Pancreas (tissue), 10 donors: Measurements from ENCODE around the gene COL5A3. TPM values are rescaled to one million over a fixed set of nuclear protein-coding genes. Genes with fewer than 3 reads are reported as not detected.
"Not testable (repeated sequence)": the region's sequence is repeated elsewhere in the genome, so short reads cannot be mapped to it uniquely, and the experiment has no call there.

Experiments
- ATAC-seq, 4 donors: fragments of 200-7000 bp; cut with Tn5 transposase; one replicate each; pipeline versions ENCODE4 v1.8.0 to v1.9.1; 2020; ENCODE audit warnings: mild to moderate bottlenecking in 4 of 4, moderate library complexity in 4 of 4
- DNase-seq, 6 donors: peaks; one replicate each; pipeline ENCODE4 v3.0.0-alpha.2; 2020
- FAIRE-seq: peaks from 2 replicates; lab custom pipeline; 2012; peaks lifted over from hg19 to GRCh38; lab: Jason Lieb, UNC
- H3K27ac ChIP-seq, 4 donors: fragments of 200-600 bp; sonication (generic); 1 replicate in 3 of 4; 2 replicates in 1 of 4; pipeline versions ENCODE4 v1.5.0 to v1.8.0; 2020
- H3K27me3 ChIP-seq, 4 donors: fragments of 200-600 bp; one replicate each; pipeline ENCODE4 v1.8.0; 2021
- H3K36me3 ChIP-seq, 3 donors: fragments of 200-600 bp; sonication (generic) in 1 of 3; one replicate each; pipeline versions ENCODE4 v1.5.0 to v1.8.0; 2020 to 2021
- H3K4me1 ChIP-seq, 3 donors: fragments of 200-600 bp; one replicate each; pipeline ENCODE4 v1.8.0; 2021
- H3K4me3 ChIP-seq, 4 donors: fragments of 200-600 bp; sonication (generic) in 2 of 4; one replicate each; pipeline versions ENCODE4 v1.5.0 to v1.8.0; 2020 to 2021
- H3K9me3 ChIP-seq, 4 donors: fragments of 200-600 bp; one replicate each; pipeline ENCODE4 v1.8.0; 2021
- WGBS, 2 donors: extraction: QIAGEN DNeasy Blood & Tissue Kit; methylation state at CpG; one replicate each; pipeline ENCODE4 v1.1.7; 2013; 5-methylcytosine and 5-hydroxymethylcytosine counted together
- intact Hi-C, 3 donors: fragments of 100-400 bp; cut with DNase I; formaldehyde crosslinking; loops; one replicate each; pipeline versions ENCODE4 v1.11.1 to v1.14.2; 2022
- polyA plus RNA-seq, 2 donors: library from polyadenylated mRNA; stranded (reverse); fragments of 200-250 nt; gene quantifications; one replicate each; pipeline ENCODE4 v1.2.3, GENCODE V29; 2013
- total RNA-seq, 6 donors: library from RNA; stranded (reverse); fragmentation: NEBNext Ultra II Directional in 4 of 6; extraction: Animal tissue kit (Norgen Biotek cat#: 25700) in 4 of 6; gene quantifications; one replicate each; pipeline versions ENCODE4 v1.2.1 to v1.2.4, GENCODE V29; 2021 to 2023
- TF ChIP-seq, protein P1 (sequence below), 4 donors: fragments of 200-600 bp; sonication (generic) in 3 of 4; IDR thresholded peaks; one replicate each; pipeline versions ENCODE4 v1.5.0 to v1.8.0; 2021; ENCODE audit warnings: antibody characterized with exemption in 4 of 4
- donor health status: healthy with polysubstance abuse.
- donor health status: DM: no; HTN: no; CAD: no; lungs with moderate emphysema.
- donor health status: DM: no; HTN: no; CAD: no.
- donor health status: control.
- donor health status: control.
- donor health status: Bipolar disorder and iron deficiency.
- donor health status: DM: yes; HTN: yes; CAD: no.
- donor health status: DM: no; HTN: no; CAD: no.
- donor health status: DM: no; HTN: no; CAD: no.
- donor health status: DM: yes; HTN: yes; CAD: no.

COL5A3 gene
- total and polyA plus RNA-seq, 8 donors, result 1.0 to 8.7 (median 2.8) TPM

GRCh38 chr19:10033614-10034013, 23.3 kb upstream of the COL5A3 start:
- DNase-seq (no peak), FAIRE-seq (no peak), ATAC-seq (no peak)
- no peak overlapping the region for H3K4me3 ChIP-seq
- H3K36me3 ChIP-seq, result no peaks in the 10 kb centered on the region
- H3K9me3 ChIP-seq, result no peaks in the 10 kb centered on the region
- intact Hi-C loops, result loop anchor here in 1 of 3 donors (5.0 kb wide), 1 partner anchor 101 kb away; no protein-coding TSS in a partner anchor
- peaks cover 0 to 14% (median 0%) of the 10 kb centered on the region in 3 donors for H3K4me1 ChIP-seq
- no peak overlapping the region for H3K27ac ChIP-seq
- WGBS, 2 donors, result 46 to 60% methylated on average over 8 of the region's 8 CpGs
- H3K27me3 ChIP-seq, result no peaks in the 10 kb centered on the region
- TF ChIP-seq, protein P1, sequence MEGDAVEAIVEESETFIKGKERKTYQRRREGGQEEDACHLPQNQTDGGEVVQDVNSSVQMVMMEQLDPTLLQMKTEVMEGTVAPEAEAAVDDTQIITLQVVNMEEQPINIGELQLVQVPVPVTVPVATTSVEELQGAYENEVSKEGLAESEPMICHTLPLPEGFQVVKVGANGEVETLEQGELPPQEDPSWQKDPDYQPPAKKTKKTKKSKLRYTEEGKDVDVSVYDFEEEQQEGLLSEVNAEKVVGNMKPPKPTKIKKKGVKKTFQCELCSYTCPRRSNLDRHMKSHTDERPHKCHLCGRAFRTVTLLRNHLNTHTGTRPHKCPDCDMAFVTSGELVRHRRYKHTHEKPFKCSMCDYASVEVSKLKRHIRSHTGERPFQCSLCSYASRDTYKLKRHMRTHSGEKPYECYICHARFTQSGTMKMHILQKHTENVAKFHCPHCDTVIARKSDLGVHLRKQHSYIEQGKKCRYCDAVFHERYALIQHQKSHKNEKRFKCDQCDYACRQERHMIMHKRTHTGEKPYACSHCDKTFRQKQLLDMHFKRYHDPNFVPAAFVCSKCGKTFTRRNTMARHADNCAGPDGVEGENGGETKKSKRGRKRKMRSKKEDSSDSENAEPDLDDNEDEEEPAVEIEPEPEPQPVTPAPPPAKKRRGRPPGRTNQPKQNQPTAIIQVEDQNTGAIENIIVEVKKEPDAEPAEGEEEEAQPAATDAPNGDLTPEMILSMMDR (IDR thresholded peaks at IDR 0.05), result no peak

GRCh38 chr19:10027158-10027997, 17.1 kb upstream of the COL5A3 start:
- Histone ChIP-seq H3K27me3 (no peaks in the 10 kb centered on the region), H3K4me1 (no peaks in the 10 kb centered on the region), H3K27ac (no peak overlapping the region), H3K36me3 (no peaks in the 10 kb centered on the region), H3K4me3 (no peak overlapping the region), H3K9me3 (no peaks in the 10 kb centered on the region)
- WGBS, 2 donors, result 6 to 8% methylated on average over 29 of the region's 29 CpGs
- intact Hi-C loops, result loop anchor here in 1 of 3 donors (10.0 kb wide), 1 partner anchor 93 kb away; the partner anchor contains the start of gene OLFM2
- ATAC-seq (peak; percentile 99), FAIRE-seq (peak; percentile 49), DNase-seq (peak; percentile 94 to 100 (median 98))
- TF ChIP-seq, protein P1 (IDR thresholded peaks at IDR 0.05), result peak; percentile 81 to 93 (median 90)

DNA sequence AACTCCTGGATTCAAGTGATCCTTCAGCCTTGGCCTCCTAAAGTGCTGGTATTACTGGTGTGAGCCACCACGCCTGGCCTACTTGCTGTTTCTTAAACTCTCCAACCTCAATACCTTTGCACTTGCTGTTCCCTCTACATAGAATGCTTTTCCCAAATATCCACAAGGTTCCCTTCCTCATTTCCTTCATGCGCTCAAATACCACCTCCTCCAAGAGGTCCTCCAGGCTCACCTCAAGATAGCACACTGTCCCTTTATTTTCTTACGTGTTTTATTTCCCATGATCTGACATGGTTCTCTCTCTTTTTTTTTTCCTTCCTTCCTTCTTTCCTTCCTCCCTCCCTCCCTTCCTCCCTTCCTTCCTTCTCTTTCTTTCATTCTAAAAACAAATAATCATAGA, 16.4 kb upstream of the COL5A3 start:
- ATAC-seq, result no peak
- no peak for FAIRE-seq
- Histone ChIP-seq H3K4me3 (no peak overlapping the region), H3K9me3 (no peaks in the 10 kb centered on the region), H3K27me3 (no peaks in the 10 kb centered on the region), H3K27ac (no peak overlapping the region), H3K36me3 (no peaks in the 10 kb centered on the region), H3K4me1 (no peaks in the 10 kb centered on the region)
- no peak for DNase-seq
- 84 to 91% methylated on average over 3 of the region's 3 CpGs for WGBS, 2 donors
- intact Hi-C loops, result loop anchor here in 1 of 3 donors (10.0 kb wide), 1 partner anchor 92 kb away; the partner anchor contains the start of gene OLFM2
- TF ChIP-seq, protein P1 (IDR thresholded peaks at IDR 0.05), result no peak

GRCh38 chr19:10023096-10023495, 12.8 kb upstream of the COL5A3 start:
- not testable (repeated sequence) for H3K9me3 ChIP-seq, H3K27ac ChIP-seq, H3K4me1 ChIP-seq, ATAC-seq, H3K36me3 ChIP-seq, DNase-seq, H3K4me3 ChIP-seq, FAIRE-seq, H3K27me3 ChIP-seq
- WGBS, 2 donors, result 71 to 89% methylated on average over 5 of the region's 5 CpGs
- intact Hi-C loops, result loop anchor here in 1 of 3 donors (10.0 kb wide), 1 partner anchor 88 kb away; the partner anchor contains the start of gene OLFM2

GRCh38 chr19:10021863-10022262, 11.6 kb upstream of the COL5A3 start:
- TF ChIP-seq, protein P1 (IDR thresholded peaks at IDR 0.05), result no peak
- Histone ChIP-seq H3K4me3 (no peak overlapping the region), H3K36me3 (no peaks in the 10 kb centered on the region), H3K9me3 (no peaks in the 10 kb centered on the region), H3K27me3 (no peaks in the 10 kb centered on the region), H3K27ac (no peak overlapping the region), H3K4me1 (no peaks in the 10 kb centered on the region)
- WGBS, 2 donors, result 80 to 83% methylated on average over 2 of the region's 2 CpGs
- intact Hi-C loops, result loop anchor here in 1 of 3 donors (10.0 kb wide), 1 partner anchor 87 kb away; the partner anchor contains the start of gene OLFM2
- FAIRE-seq, result no peak
- ATAC-seq, result no peak
- DNase-seq, result no peak
